Pancreas (tissue), 10 donors: ENCODE measurements around the gene CEP41. TPM values are rescaled to one million over a fixed set of nuclear protein-coding genes. Genes with fewer than 3 reads are reported as not detected.

Experiments used
- ATAC-seq, 4 donors: fragments of 200-7000 bp; cut with Tn5 transposase; one replicate each; pipeline versions ENCODE4 v1.8.0 to v1.9.1; 2020; ENCODE audit warnings: mild to moderate bottlenecking in 4 of 4, moderate library complexity in 4 of 4
- DNase-seq, 6 donors: peaks; one replicate each; pipeline ENCODE4 v3.0.0-alpha.2; 2020
- FAIRE-seq: peaks from 2 replicates; lab custom pipeline; 2012; peaks lifted over from hg19 to GRCh38; lab: Jason Lieb, UNC
- H3K27ac ChIP-seq, 4 donors: fragments of 200-600 bp; sonication (generic); 1 replicate in 3 of 4; 2 replicates in 1 of 4; pipeline versions ENCODE4 v1.5.0 to v1.8.0; 2020
- H3K27me3 ChIP-seq, 4 donors: fragments of 200-600 bp; one replicate each; pipeline ENCODE4 v1.8.0; 2021
- H3K36me3 ChIP-seq, 3 donors: fragments of 200-600 bp; sonication (generic) in 1 of 3; one replicate each; pipeline versions ENCODE4 v1.5.0 to v1.8.0; 2020 to 2021
- H3K4me1 ChIP-seq, 3 donors: fragments of 200-600 bp; one replicate each; pipeline ENCODE4 v1.8.0; 2021
- H3K4me3 ChIP-seq, 4 donors: fragments of 200-600 bp; sonication (generic) in 2 of 4; one replicate each; pipeline versions ENCODE4 v1.5.0 to v1.8.0; 2020 to 2021
- H3K9me3 ChIP-seq, 4 donors: fragments of 200-600 bp; one replicate each; pipeline ENCODE4 v1.8.0; 2021
- WGBS, 2 donors: extraction: QIAGEN DNeasy Blood & Tissue Kit; methylation state at CpG; one replicate each; pipeline ENCODE4 v1.1.7; 2013; 5-methylcytosine and 5-hydroxymethylcytosine counted together
- intact Hi-C, 3 donors: fragments of 100-400 bp; cut with DNase I; formaldehyde crosslinking; loops; one replicate each; pipeline versions ENCODE4 v1.11.1 to v1.14.2; 2022
- polyA plus RNA-seq, 2 donors: library from polyadenylated mRNA; stranded (reverse); fragments of 200-250 nt; gene quantifications; one replicate each; pipeline ENCODE4 v1.2.3, GENCODE V29; 2013
- total RNA-seq, 6 donors: library from RNA; stranded (reverse); fragmentation: NEBNext Ultra II Directional in 4 of 6; extraction: Animal tissue kit (Norgen Biotek cat#: 25700) in 4 of 6; gene quantifications; one replicate each; pipeline versions ENCODE4 v1.2.1 to v1.2.4, GENCODE V29; 2021 to 2023
- TF ChIP-seq, protein P1 (sequence below), 4 donors: fragments of 200-600 bp; sonication (generic) in 3 of 4; IDR thresholded peaks; one replicate each; pipeline versions ENCODE4 v1.5.0 to v1.8.0; 2021; ENCODE audit warnings: antibody characterized with exemption in 4 of 4
- donor health status: healthy with polysubstance abuse.
- donor health status: DM: no; HTN: no; CAD: no; lungs with moderate emphysema.
- donor health status: DM: no; HTN: no; CAD: no.
- donor health status: control.
- donor health status: control.
- donor health status: Bipolar disorder and iron deficiency.
- donor health status: DM: yes; HTN: yes; CAD: no.
- donor health status: DM: no; HTN: no; CAD: no.
- donor health status: DM: no; HTN: no; CAD: no.
- donor health status: DM: yes; HTN: yes; CAD: no.

The CEP41 gene
- total and polyA plus RNA-seq, 8 donors = 1.8 to 10.3 (median 4.5) TPM

GRCh38 chr7:130397758-130398073, 43.1 kb downstream of the CEP41 start:
- Histone ChIP-seq H3K4me1 (no peaks in the 10 kb centered on the region), H3K36me3 (no peaks in the 10 kb centered on the region), H3K4me3 (no peak overlapping the region), H3K27ac (no peak overlapping the region), H3K27me3 (no peaks in the 10 kb centered on the region), H3K9me3 (no peaks in the 10 kb centered on the region)
- intact Hi-C loops = no loop called here
- no peak for FAIRE-seq
- TF ChIP-seq, protein P1, sequence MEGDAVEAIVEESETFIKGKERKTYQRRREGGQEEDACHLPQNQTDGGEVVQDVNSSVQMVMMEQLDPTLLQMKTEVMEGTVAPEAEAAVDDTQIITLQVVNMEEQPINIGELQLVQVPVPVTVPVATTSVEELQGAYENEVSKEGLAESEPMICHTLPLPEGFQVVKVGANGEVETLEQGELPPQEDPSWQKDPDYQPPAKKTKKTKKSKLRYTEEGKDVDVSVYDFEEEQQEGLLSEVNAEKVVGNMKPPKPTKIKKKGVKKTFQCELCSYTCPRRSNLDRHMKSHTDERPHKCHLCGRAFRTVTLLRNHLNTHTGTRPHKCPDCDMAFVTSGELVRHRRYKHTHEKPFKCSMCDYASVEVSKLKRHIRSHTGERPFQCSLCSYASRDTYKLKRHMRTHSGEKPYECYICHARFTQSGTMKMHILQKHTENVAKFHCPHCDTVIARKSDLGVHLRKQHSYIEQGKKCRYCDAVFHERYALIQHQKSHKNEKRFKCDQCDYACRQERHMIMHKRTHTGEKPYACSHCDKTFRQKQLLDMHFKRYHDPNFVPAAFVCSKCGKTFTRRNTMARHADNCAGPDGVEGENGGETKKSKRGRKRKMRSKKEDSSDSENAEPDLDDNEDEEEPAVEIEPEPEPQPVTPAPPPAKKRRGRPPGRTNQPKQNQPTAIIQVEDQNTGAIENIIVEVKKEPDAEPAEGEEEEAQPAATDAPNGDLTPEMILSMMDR (IDR thresholded peaks at IDR 0.05) = no peak
- WGBS, 2 donors = 90 to 92% methylated on average over 3 of the region's 3 CpGs
- no peak for ATAC-seq
- no peak for DNase-seq

GRCh38 chr7:130397051-130397757, 43.6 kb downstream of the CEP41 start:
- FAIRE-seq (no peak), DNase-seq (no peak), ATAC-seq (no peak)
- H3K4me3 ChIP-seq = no peak overlapping the region
- TF ChIP-seq, protein P1 (IDR thresholded peaks at IDR 0.05) = no peak
- H3K9me3 ChIP-seq = no peaks in the 10 kb centered on the region
- H3K36me3 ChIP-seq = no peaks in the 10 kb centered on the region
- intact Hi-C loops = no loop called here
- 77 to 84% methylated on average over 7 of the region's 7 CpGs for WGBS, 2 donors
- no peak overlapping the region for H3K27ac ChIP-seq
- H3K27me3 ChIP-seq = no peaks in the 10 kb centered on the region
- H3K4me1 ChIP-seq = no peaks in the 10 kb centered on the region

- TF ChIP-seq, protein P1 (IDR thresholded peaks at IDR 0.05) = no peak
- DNase-seq (no peak), FAIRE-seq (no peak), ATAC-seq (no peak)
- no peak overlapping the region for H3K4me3 ChIP-seq
- 72 to 75% methylated on average over 3 of the region's 3 CpGs for WGBS, 2 donors
- no peaks in the 10 kb centered on the region for H3K9me3 ChIP-seq
- no peaks in the 10 kb centered on the region for H3K27me3 ChIP-seq
- H3K27ac ChIP-seq = no peak overlapping the region
- peaks cover 0 to 7% (median 0%) of the 10 kb centered on the region in 3 donors for H3K4me1 ChIP-seq
- intact Hi-C loops = no loop called here
- no peaks in the 10 kb centered on the region for H3K36me3 ChIP-seq
Observed at GRCh38 chr7:130396109-130396508, 44.7 kb downstream of the CEP41 start.

DNA sequence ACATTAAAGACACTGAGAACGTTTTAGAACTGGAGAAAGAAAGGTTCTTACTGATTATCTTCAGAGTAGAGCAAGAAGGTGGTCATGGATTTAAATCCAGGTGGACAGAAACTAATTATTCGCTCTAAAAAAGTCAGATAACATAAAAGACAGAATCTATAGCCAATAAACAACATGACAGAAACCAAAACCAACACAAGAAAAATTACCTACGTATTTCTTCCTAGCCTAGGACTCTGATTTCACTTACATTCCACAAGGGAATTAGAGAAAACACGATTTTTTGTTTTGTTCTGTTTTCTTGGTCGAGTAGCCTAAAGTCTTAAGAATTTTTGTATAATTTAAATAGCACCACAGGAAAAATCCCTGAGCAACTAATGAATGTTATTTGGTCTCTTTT, 45.4 kb downstream of the CEP41 start:
- H3K36me3 ChIP-seq = no peaks in the 10 kb centered on the region
- H3K4me3 ChIP-seq = no peak overlapping the region
- FAIRE-seq = no peak
- no peaks in the 10 kb centered on the region for H3K27me3 ChIP-seq
- peaks cover 0 to 7% (median 0%) of the 10 kb centered on the region in 3 donors for H3K4me1 ChIP-seq
- no peak overlapping the region for H3K27ac ChIP-seq
- intact Hi-C loops = no loop called here
- DNase-seq = no peak
- ATAC-seq = no peak
- H3K9me3 ChIP-seq = no peaks in the 10 kb centered on the region
- TF ChIP-seq, protein P1 (IDR thresholded peaks at IDR 0.05) = no peak
- WGBS, 2 donors = 76 to 80% methylated on average over 5 of the region's 5 CpGs

DNA sequence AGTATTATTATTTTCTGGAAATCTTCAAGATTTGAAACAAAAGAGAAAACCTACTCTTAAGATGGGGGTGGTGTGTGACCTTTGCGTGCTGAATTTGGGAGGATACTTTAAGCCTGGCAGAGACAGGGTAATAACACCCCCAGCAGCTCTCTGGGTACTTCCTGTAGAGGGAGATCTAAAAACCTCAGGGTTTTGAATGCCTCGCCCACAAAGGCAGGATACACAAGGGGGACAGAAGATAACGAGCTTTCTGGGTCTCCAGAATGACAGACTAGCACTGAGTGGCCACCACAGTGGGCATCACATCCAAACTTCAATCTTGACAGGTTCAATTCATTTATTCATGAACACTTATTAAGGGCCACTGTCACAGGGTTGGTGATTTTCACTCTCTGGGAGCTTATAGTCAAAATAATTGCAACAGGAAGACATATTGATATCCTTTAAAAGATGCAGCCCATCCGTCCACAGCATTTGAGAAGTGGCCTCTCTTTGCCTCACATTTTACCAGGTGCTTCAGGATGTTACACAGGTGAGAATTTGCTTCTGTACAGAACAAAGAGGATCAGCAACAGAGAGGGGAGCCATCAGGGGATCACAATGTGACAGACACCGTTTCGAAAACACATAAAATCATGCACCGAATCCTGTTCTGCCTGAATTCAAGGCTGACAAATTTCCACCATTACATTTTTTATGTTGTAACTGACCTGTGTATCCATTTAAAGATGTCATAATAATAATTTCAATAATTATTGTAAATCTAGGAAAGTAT, 46.2 kb downstream of the CEP41 start:
- no peak overlapping the region for H3K27ac ChIP-seq
- WGBS, 2 donors = 87 to 90% methylated on average over 7 of the region's 7 CpGs
- no peaks in the 10 kb centered on the region for H3K9me3 ChIP-seq
- no peaks in the 10 kb centered on the region for H3K36me3 ChIP-seq
- ATAC-seq (no peak), FAIRE-seq (no peak), DNase-seq (no peak)
- peaks cover 0 to 7% (median 0%) of the 10 kb centered on the region in 3 donors for H3K4me1 ChIP-seq
- no peak overlapping the region for H3K4me3 ChIP-seq
- TF ChIP-seq, protein P1 (IDR thresholded peaks at IDR 0.05) = no peak
- no peaks in the 10 kb centered on the region for H3K27me3 ChIP-seq
- intact Hi-C loops = no loop called here
